ENCODE measurements around the gene SUPT20H. TPM values are rescaled to one million over a fixed set of nuclear protein-coding genes. Genes with fewer than 3 reads are reported as not detected.

Gene SUPT20H
- total and polyA plus RNA-seq, 2 experiments from 2014 or later, result 47.5 to 58.3 TPM

DNA sequence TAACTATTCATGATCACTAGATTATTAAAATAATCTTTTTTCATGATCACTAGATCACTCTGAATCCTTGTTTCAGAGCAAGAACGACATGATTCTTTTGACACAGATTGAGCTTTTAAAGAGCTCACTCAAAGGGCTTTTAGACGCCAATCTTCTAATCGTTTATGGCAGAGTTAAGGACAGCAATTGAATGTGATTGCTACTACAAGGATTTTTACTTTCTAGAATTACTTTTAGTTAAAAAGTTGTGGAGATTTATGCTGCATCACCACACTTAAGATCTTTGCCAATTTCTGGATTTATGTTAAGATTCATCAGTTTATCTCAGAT is 57.6 kb downstream of the SUPT20H start:
- Histone ChIP-seq H3K36me3 (replicated peaks; ENCODE audit: insufficient read depth, low read depth) (no peaks in the 10 kb centered on the region), H3K9me2 (replicated peaks; ENCODE audit: insufficient read depth) (no peaks in the 10 kb centered on the region), H4K20me1 (ENCODE audit: insufficient read depth, poor library complexity, severe bottlenecking) (no peaks in the 10 kb centered on the region), H3K9me3 (ENCODE audit: low read depth) (no peaks in the 10 kb centered on the region), H3K4me1 (ENCODE audit: insufficient read depth) (peaks cover 14% of the 10 kb centered on the region), H3K27ac (peak overlapping the region; percentile 99), H2AFZ (peak overlapping the region; percentile 79), H3K27me3 (no peaks in the 10 kb centered on the region), H3K4me3 (peak overlapping the region; percentile 59), H3K4me2 (peak overlapping the region; percentile 88), H3K79me2 (peaks cover 41% of the 10 kb centered on the region)
- 43% methylated on average over 3 of the region's 3 CpGs for WGBS (ENCODE audit: low lambda C conversion rate, missing lambda C conversion rate)
- DNase-seq (ENCODE audit: low spot score), result no peak
- no peak for TF ChIP-seq EZH2 (IDR thresholded peaks at IDR 0.05; ENCODE audit: borderline replicate concordance)
- no peak for TF ChIP-seq CTCF (IDR thresholded peaks at IDR 0.05; ENCODE audit: poor library complexity)
- no peak for TF ChIP-seq EZH2phosphoT487 (IDR thresholded peaks at IDR 0.05; ENCODE audit: low read depth, severe bottlenecking, unreplicated experiment)

- H3K9me2 ChIP-seq (replicated peaks; ENCODE audit: insufficient read depth), result no peaks in the 10 kb centered on the region
- peak within 1 kb of the TSS; percentile 84 for H3K4me3 ChIP-seq
- H3K9me3 ChIP-seq (ENCODE audit: low read depth), result no peaks in the 10 kb centered on the region
- TF ChIP-seq CTCF (IDR thresholded peaks at IDR 0.05; ENCODE audit: poor library complexity), result peak; percentile 96
- no peak for TF ChIP-seq EZH2 (IDR thresholded peaks at IDR 0.05; ENCODE audit: borderline replicate concordance)
- H2AFZ ChIP-seq, result peak within 1 kb of the TSS; percentile 79
- H4K20me1 ChIP-seq (ENCODE audit: insufficient read depth, poor library complexity, severe bottlenecking), result no peaks in the 10 kb centered on the region
- H3K36me3 ChIP-seq (replicated peaks; ENCODE audit: insufficient read depth, low read depth), result no peaks in the 10 kb centered on the region
- 1% methylated on average over 52 of the region's 52 CpGs for WGBS (ENCODE audit: low lambda C conversion rate, missing lambda C conversion rate)
- H3K27ac ChIP-seq, result peak within 1 kb of the TSS; percentile 99
- no peaks in the 10 kb centered on the region for H3K27me3 ChIP-seq
- peaks cover 57% of the 10 kb centered on the region for H3K79me2 ChIP-seq
- peak; percentile 95 for DNase-seq (ENCODE audit: low spot score)
- peak within 1 kb of the TSS; percentile 88 for H3K4me2 ChIP-seq
- H3K4me1 ChIP-seq (ENCODE audit: insufficient read depth), result peaks cover 14% of the 10 kb centered on the region
Observed at GRCh38 chr13:36999054-36999714, 60.3 kb downstream of the SUPT20H start, which contains the start of gene ALG5. Gene ALG5, minus strand, starts transcription at chr13:36999340. Its CDS starts 40 bp downstream, at chr13:36999300.

- TF ChIP-seq EZH2phosphoT487 (IDR thresholded peaks at IDR 0.05; ENCODE audit: low read depth, severe bottlenecking, unreplicated experiment) (no peak), CTCF (IDR thresholded peaks at IDR 0.05; ENCODE audit: poor library complexity) (no peak), EZH2 (IDR thresholded peaks at IDR 0.05; ENCODE audit: borderline replicate concordance) (no peak)
Observed at GRCh38 chr13:36998624-36999041, 60.9 kb downstream of the SUPT20H start.

More at GRCh38 chr13:36998624-36999041, 60.9 kb downstream of the SUPT20H start:
- Histone ChIP-seq H2AFZ (peak overlapping the region; percentile 71), H3K79me2 (peaks cover 60% of the 10 kb centered on the region), H4K20me1 (ENCODE audit: insufficient read depth, poor library complexity, severe bottlenecking) (no peaks in the 10 kb centered on the region), H3K27ac (peak overlapping the region; percentile 89), H3K27me3 (no peaks in the 10 kb centered on the region), H3K36me3 (replicated peaks; ENCODE audit: insufficient read depth, low read depth) (no peaks in the 10 kb centered on the region), H3K4me1 (ENCODE audit: insufficient read depth) (peaks cover 14% of the 10 kb centered on the region), H3K4me3 (peak overlapping the region; percentile 84), H3K9me3 (ENCODE audit: low read depth) (no peaks in the 10 kb centered on the region), H3K4me2 (peak overlapping the region; percentile 87), H3K9me2 (replicated peaks; ENCODE audit: insufficient read depth) (no peaks in the 10 kb centered on the region)
- DNase-seq (ENCODE audit: low spot score), result peak; percentile 35
- WGBS (ENCODE audit: low lambda C conversion rate, missing lambda C conversion rate), result under 1% methylated on average over 21 of the region's 21 CpGs
